Hematopoietic multipotent progenitor cell treated with erythropoietin and hydrocortisone succinate and interleukin-3 and kit ligand, for 4 days (in vitro differentiated cells): ENCODE data around the gene GORASP1.

ENCODE experiments used
- DNase-seq: peaks from one replicate; pipeline ENCODE4 v3.0.0-alpha.2; 2015

GORASP1 gene

DNA sequence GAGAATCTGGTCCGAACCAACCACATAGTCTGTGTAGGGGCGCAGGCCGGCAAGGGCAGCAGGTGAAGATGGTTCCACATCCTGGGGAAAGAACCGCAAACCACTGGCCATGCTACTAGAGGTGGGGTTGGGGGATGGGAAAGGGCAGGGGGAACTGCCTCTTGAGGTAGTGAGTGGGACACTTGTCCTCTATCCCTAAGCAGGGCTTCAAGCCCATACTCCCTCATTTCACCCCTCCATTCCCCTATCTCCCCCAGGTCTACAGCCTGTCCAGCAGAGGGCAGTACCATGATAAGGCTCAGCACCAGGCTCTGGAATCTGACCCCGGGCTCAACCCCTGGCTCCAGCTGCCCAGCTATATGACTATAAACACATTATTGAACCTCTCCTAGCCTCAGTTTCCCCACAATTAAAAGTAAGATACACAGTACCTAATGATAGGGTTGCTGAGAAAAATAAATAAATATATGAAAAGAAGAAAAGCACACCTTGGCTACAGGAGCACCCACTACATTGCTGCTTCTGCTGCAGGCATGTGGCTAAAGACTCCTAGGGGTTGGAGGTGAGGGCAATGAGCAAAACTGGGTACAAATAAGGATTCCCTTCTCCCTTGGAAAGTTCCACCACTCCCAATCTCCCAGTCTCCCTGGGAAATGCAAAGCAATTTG lies 6.3 kb downstream of the GORASP1 start:
- peak; percentile 81 for DNase-seq

DNA sequence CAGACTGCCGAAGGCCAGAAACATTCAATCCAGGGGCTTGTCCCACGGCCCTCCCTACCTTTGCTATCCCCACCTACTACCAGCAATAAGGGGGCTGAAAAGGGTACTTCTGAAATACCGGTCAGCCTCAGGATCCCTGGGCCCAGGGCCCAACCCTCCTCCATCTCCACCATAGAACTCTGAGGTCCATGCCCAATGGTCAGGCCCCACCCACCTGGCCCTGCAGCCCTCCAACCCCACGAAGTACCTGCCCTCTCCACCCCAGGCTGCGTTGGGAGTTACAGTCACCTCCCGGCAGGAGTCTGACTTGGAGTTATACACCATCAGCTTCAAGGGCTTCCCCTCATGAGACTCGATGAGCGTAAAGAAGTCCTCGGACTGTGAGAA lies 6.9 kb downstream of the GORASP1 start:
- no peak for DNase-seq

DNA sequence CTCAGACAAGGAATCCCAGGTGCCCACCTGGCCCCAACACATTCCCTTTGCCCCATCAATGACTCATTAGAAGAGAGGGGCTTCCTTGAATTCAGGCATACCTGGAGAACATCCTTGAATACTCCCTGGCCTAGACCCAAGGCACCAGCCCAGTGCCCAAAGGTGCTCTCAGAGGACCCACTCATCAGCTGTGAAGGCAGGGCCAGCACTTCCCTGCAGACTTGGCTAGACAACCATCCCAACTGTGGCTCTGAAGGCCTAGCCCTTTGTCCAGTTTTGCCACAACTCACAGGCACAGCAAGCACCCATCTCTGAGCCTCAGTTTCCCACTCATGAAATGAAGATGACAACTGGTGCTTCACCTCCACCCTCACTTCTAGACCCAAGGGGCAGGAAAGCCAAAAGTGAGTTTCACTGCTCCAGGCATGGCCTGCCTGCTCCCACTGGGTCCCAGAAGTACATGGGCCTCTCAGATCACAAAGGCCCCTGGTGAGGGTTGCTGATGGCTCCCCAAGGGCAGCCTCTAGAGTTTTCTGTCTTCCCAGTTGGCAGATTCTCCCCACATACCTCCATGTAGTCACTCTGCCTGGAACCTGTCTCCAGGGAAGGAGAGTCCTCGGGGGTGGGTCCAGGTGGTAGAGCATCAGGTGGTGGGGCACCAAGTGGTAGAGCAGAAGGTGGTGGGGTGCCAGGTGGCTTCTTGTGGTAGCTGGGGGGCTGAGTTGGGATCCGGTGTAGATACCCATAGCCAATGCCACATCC lies 7.5 kb downstream of the GORASP1 start:
- no peak for DNase-seq

DNA sequence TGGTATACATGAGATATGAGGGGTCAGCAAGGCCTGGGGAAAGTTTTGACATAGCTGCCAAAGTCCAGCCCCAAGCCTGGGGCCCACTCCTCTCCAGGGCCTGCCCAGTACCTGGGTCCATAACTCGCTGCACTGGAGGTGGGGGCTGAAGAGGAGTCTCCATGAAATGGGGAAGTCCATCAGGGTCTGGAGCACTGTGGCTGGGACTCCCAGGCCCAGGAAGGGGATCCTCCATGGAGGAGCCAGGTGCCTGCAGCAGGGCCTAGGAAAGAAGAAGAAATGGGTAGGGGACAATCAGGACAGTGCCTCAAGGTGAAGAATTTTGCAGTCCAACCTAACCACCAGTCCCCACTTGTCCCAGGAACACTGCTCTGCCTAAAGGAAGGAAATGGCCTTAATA lies 8.2 kb downstream of the GORASP1 start:
- no peak for DNase-seq

DNA sequence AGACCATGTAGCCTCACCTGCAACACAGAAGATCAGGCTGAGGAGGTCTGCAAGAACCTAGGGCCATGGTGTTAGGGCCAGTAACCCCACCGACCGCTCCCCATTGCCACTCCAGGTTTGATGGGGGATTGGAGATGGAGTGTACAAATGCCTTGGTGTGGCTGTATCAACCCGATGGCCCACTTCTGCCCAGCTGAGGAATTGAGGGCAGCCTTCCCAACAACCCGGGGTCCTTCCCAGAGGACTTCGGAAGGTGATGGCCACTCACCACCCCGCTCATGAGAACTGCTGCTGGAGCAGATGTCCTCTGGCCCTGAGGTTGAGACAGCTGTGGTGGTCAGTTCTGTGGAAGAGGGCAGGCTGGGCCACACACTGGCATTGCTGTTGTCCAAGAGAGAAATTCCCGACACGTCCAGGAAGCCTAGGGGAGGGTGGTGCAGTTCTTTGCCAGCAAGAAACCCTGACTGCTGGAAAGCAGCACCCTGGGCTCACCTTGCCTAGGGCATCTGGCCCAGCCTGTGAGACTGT lies 8.9 kb downstream of the GORASP1 start:
- DNase-seq, result no peak

DNA sequence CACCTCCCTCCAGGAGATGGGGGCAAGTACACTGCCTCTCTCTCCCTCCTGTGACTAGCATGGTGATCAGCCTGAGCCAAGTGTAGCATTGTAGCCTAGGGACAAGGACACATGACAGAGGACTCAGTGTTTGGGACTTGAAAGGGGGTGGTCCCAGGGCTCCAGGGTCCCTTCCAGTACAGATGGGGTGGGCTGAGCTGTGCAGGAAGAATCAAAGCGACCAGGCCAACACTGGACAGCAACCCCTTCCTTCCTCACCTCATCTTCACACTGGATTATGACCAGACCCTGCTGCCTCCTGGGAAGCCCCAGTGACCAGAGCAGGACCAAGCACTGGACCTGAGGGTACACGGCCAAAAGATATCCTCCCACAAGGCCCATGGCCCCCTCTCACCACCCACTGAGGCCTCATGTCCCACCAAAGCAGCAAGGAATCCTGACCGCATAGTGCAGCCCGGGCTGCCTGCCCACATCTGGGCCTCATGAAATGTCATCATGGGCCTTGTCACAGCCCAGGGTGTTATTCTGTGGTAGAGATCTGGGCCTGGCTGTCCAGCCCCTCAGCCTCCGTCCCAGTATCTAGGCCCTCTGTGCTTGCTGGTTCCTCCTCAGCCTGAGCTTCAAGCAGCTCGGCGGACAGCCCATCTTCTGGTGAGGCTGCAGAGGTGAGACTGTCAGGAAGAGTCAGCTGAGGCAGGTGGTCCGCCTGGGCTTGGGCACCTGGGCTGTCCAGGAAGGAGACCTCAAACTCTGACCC lies 9.5 kb downstream of the GORASP1 start:
- no peak for DNase-seq

DNA sequence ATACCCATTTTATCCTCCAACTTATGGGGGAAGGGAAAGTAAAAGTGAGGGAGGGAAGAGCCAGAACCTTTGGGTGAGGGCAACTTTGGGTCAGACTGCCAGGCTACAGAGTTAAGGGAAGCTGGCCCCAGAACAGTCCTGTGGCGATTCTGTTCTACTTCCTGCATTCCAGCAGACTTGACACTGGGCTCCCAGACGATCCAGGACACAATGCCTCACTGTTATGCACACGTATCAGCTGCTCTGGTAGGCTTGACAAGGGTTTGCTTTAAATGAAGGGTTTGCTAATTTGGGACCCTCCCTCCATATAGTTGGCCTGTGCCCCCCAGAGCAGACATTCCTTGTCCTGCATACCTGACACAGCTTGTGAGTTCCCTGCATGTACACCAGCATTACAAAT lies 10.7 kb downstream of the GORASP1 start:
- DNase-seq, result no peak

DNA sequence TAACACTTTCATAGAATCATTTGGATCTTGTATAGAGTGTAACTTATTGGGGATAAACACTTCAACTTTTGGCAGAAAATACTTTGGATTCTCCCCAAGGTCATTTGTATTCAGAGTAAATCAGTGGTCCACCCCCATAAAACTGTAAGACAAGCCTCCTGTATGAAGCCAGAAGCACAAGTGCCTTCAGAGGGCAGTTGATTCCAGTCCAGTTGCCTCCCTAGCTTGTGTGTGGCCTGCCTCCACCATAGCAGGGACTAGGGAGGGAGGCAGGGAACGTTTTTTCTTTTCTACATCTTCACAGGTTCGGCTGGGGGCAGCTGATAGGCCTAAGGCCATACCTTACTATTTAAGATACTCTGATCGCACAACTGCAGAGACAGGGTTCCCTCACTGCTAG lies 11.6 kb downstream of the GORASP1 start:
- no peak for DNase-seq

DNA sequence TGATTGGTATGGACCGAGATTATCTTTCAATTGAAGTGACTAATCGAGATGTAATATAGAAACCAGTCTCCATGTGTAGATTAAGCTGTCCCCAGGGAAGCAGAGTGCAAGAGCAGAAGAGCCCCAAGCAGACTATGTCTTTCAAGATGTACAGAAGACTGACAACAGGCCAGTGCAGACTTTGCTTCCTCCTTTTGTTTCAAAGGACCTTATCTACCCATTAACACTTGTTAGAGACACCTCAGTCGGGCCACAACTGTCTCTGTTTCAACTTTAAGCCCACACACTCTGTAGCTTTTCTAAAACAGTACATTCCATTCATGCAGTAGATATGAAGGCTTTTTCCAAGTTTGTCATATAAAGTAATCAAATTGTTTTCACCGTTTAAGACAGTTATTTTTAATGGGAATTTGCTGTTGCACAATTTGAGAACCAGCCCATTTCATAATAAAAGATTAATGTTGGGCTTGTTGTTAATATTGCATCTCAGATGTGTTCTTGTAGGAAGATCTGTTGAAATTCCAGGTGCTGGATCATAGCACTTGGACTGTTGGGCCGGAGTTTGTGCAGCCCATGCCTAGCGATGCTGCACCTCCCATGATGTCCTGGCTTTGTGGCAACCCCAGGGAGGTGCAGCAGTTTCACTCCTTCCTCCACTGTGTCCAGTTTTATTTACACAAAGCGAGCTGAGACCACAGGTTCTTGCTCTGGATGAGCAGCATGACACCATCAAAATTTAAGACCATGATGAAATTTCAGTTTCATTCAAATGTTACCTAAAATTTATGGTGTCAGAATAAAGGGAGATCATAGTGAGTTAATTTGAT lies 12.4 kb downstream of the GORASP1 start:
- peak; percentile 76 for DNase-seq

DNA sequence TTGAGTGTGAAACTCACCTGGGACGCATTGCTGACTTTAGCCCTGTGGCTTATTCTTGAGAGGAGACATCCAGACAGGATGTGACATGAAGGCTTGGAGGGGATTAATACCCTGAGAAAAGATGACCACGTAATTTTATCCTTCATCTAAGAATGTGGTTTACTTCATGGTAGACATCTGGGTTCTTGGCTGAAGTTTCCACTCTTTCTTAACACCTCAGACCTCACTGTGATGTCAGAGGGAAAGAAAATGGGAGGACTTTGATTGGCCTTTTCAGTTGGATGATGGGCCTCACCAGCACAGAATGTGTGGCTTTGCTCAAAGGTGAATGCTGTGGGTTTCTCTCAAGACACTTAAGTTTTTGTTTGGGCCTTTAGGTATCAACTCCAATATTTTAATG lies 16.5 kb downstream of the GORASP1 start:
- DNase-seq, result peak; percentile 25

DNA sequence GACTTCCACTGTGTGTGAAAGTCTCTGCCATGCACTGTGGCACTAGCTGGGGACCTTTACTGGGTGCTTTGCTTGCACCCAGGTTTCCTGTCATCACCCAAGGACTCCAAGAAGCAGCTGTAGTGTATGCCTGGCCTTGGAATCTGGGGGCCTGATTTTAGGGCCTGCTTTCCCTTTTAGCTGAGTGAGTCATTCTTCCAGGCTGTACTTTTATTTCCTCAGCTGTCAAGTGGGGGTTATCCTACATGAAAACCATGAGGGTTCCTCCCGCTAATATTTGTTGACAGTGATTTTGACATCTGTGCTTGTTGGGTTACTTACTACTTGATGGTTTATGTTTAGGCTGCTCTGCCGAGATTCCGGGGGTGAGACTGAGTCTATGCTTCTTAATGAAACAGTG lies 18.5 kb downstream of the GORASP1 start:
- DNase-seq, result no peak

DNA sequence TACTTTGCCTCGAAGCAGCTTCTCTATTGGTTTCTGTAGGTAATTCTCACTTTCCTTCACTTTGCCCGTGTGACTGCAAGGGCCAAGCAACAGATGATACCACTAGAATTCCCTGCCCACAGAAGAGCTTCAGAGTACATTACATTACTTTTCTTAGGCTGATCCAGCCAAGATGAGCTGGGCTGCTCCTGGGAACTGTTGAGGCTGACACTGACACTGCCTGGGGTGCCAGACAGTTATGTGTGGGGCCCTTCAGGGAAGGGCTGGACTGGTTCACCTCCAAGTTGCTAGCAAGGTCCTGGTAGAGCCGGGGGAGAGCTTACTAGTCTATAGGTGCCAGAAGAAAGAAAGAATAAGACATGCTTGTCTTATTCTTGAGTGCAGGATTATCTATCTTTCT lies 19.0 kb downstream of the GORASP1 start:
- DNase-seq, result no peak

DNA sequence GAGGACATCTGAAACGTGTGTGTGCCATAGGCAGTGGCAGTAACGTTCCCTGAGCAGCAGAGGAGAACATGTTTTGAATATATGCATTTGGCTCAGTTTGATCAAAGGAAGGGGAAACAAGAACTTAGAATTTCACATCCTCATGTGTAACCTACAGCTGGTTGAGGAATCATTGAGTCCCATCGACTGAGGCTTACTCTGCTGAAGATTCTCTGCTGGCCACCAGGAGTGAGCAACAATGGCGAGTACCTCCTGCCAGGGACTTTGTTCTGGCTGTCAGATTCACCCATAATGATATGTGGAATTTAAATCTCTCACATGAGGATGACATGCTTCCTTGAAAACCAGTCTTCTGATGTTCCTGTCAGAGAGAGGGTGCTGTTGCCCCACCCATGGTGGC lies 21.3 kb downstream of the GORASP1 start:
- DNase-seq, result no peak

DNA sequence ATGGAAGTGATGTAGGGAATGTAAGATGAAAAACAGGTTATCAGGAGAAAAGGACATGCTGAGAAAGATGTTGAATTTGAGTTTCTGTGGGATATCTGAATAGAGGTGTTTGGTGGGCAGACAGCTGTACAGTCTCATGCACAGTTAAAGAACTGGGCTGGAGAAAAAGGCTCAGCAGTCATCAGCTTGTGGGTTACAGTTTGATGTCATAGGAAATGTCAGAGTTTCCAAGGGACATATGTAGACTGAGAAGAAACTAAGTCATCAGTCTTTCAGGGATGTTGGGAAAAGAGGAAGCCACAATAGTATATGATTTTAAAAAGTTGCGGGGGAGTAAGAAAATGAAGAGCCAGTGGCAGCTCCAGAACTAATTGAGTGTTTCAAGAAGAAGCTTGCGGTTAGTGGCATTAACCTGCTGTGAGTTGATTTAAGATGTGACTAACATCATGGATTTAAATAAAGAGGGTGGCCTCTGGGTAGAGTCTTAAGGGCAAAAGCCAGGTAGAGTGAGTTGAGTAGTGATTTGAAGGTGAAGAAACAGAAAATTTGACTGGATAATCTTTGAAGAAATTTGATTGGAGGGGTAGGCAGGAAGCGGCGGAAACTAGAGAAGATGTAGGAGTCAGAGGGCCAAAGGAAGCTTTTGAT lies 24.6 kb downstream of the GORASP1 start:
- no peak for DNase-seq

DNA sequence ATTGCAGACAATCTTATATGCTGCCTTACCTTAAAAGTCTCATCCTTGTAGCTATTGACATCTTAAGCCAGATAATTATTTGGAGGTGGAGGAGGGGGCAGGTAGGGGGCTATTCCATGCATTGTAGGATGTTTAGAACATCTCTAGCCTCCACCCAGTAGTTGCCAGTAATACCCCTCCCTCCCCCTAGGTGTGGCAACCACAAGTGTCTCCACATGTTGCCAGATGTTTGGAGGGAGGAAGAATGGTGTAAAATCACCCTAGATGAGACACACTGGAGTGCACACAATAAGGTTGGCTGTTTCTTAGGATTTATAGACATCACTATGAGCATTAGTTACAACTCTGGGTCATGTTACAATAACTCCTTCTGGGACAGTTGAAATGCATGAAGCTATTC lies 27.4 kb downstream of the GORASP1 start:
- peak; percentile 36 for DNase-seq

DNA sequence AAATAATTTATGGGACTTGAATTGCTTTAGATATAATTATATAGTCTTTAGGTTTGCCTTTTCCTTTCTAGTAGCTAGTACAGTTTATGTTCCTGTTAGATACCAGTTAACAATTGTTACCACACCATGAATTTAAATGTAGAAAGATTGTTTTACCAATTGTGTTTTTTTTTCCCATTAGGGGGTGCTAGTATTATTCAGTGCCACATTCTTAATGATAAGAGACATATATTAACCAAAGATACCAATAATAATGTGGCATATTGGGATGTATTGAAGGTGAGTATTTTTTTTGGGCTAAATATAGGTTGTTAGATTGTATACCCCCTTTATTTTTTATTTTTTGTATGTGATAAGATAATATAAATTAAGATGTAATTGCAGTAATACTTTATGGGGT lies 27.9 kb downstream of the GORASP1 start:
- DNase-seq, result peak; percentile 29

DNA sequence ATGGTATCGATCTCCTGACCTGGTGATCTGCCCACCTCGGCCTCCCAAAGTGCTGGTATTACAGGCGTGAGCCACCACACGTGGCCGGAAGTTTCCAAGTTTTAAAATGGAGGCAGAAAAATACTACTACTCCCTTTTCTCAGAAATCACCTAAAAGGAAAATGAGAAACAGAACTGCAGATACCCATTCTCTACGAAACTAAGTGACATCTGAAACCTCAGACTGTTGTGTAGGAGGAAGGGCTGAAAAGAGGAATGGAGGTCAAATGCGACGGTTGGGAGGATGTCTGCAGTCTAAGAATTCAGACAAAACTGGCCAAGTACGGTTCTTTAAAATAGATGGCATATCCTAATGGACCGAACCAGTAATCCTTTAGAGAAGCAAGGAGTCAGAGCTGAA lies 31.5 kb downstream of the GORASP1 start:
- no peak for DNase-seq

DNA sequence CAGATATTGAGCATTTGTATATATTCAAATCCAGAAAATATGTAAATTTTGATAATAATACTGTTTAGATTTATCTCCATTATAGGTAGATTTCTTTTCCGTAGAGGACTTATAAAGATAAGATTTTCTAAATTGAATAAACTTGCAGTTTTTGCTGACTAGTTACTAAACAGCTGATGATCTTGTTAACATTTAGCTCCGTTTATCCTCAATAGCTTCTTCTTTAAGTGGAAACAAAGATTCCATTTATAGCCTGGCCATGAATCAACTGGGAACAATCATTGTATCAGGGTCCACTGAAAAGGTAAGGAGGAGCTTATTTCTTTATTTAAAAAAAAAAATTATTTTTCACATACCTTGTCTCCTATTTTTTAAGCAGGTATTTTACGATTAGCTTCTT lies 38.9 kb downstream of the GORASP1 start:
- DNase-seq, result no peak

DNA sequence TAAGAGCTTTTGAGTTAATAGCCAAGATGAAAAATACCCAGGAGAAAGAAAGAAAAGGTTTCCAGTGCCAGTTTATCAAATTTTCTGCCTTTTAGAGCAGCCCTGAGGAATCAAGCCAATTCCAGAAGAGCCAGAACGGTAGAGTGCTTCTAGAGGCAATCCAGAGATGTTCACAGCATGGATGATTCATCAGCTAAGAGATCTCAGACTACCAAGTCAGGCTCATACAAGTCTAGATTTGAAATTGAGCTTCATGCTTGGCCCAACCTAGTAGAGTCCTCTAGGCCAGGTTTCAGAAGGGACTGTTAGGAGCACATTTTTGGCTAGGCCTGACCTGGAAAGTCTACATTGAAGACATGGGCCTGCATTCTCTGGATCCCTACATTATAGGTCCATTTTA lies 40.1 kb downstream of the GORASP1 start:
- no peak for DNase-seq

DNA sequence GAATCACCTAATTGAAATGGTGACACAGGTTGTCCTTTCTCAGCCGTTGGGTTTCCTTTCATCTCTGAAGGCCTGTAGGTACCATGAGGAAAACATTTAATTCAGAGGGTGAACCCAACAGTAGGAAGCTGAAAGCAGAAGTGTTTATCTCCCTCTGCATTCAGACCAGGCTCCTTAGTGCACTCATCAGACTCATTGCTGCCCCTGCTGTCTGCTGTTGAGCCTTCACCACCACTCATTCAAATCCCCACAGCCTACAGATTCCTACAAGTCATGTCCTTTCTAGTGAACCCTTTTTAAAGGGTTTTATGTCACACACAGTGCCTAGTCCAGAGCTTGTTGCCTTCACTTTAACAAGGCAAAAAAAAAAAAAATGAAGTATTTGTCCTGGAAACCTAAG lies 42.2 kb downstream of the GORASP1 start:
- DNase-seq, result peak; percentile 90

DNA sequence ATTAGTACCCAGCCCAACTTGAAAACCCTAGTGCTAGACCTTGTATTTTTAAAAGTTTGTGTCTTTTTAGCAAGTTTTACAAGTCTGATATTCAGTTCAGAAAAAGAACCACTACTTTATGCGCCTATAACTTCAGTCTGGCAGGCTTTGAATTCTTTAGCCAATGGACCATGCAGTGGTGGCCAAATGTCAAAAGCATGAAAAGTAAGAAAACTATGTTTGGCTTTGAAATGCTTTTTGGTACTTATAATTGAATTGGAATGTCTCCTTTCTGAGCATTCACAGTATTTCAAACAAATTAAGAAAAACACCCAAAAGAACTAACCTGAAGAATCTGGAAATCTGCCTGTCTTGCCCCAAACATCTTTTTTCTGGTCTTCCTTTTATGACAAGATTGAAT lies 42.8 kb downstream of the GORASP1 start:
- no peak for DNase-seq

DNA sequence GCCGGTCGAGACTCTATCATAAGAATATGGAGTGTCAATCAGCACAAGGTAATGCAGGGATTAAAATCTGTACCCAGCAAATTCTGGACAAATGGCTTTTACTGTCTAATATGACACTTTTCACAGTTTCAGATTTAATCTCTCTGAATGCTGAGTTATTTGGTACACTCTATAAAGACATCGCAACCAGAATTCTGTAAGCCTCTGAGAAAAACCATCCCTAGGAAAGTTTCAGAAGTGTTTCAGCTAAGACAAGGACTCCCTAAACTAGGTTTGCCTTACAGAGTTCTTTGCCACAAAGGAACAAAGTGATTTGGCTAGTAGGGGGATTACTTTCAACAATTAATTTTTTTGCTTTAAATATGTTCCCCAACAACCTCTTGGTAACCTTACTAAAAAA lies 44.3 kb downstream of the GORASP1 start:
- DNase-seq, result no peak
